Right cardiac atrium (tissue), 5 donors: ENCODE data around the gene MACROD2. TPM values are rescaled to one million over a fixed set of nuclear protein-coding genes. Genes with fewer than 3 reads are reported as not detected.

ENCODE experiments used
- ATAC-seq, 2 donors: fragments of 200-7000 bp; cut with Tn5 transposase; one replicate each; pipeline versions ENCODE4 v1.8.0 to v1.9.1; 2020; ENCODE audit warnings: moderate library complexity in 2 of 2, mild to moderate bottlenecking in 1 of 2
- DNase-seq, 3 donors: peaks; one replicate each; pipeline ENCODE4 v3.0.0-alpha.2; 2020
- H3K27ac ChIP-seq: one replicate; pipeline ENCODE4 v1.5.1; 2013; ENCODE audit warnings: mild to moderate bottlenecking, low read length, control low read depth, moderate library complexity
- H3K27me3 ChIP-seq: one replicate; pipeline ENCODE4 v1.6.1; 2013; ENCODE audit not compliant: control insufficient read depth, insufficient read depth
- H3K4me1 ChIP-seq: one replicate; pipeline ENCODE4 v1.6.1; 2013; ENCODE audit warnings: low read length; ENCODE audit not compliant: control insufficient read depth, insufficient read depth
- H3K4me3 ChIP-seq: one replicate; pipeline ENCODE4 v1.5.1; 2013; ENCODE audit warnings: low read length, control low read depth
- H3K9me3 ChIP-seq: one replicate; pipeline ENCODE4 v1.6.1; 2013; ENCODE audit warnings: low read length; ENCODE audit not compliant: control insufficient read depth
- WGBS: extraction: QIAGEN DNeasy Blood & Tissue Kit; methylation state at CpG from one replicate; pipeline ENCODE4 v1.1.7; 2013; 5-methylcytosine and 5-hydroxymethylcytosine counted together
- intact Hi-C, 4 donors: fragments of 100-400 bp; cut with DNase I; formaldehyde crosslinking; loops; one replicate each; pipeline versions ENCODE4 v1.11.0 to v1.14.0; 2022 to 2023
- polyA plus RNA-seq: library from polyadenylated mRNA; stranded (reverse); fragments of 200-250 nt; gene quantifications from one replicate; pipeline ENCODE4 v1.2.3, GENCODE V29; 2013
- total RNA-seq, 4 donors: library from RNA; stranded (reverse); fragmentation: NEBNext Ultra II Directional; extraction: Animal tissue kit (Norgen Biotek cat#: 25700); gene quantifications; one replicate each; pipeline ENCODE4 v1.2.1, GENCODE V29; 2021
- donor health status: healthy with polysubstance abuse.
- donor health status: DM: no; HTN: yes; CAD: no.
- donor health status: DM: no; HTN: no; CAD: no.
- donor health status: DM: no; HTN: yes; CAD: no; lungs with severe emphysema.
- donor health status: DM: yes; HTN: yes; CAD: no.

MACROD2 gene
- total and polyA plus RNA-seq, 5 donors, result 0.61 to 4.4 (median 2.4) TPM

- DNase-seq, result no peak
- ATAC-seq, result no peak
- Histone ChIP-seq H3K4me1 (no peaks in the 10 kb centered on the region), H3K27ac (no peak overlapping the region), H3K4me3 (no peak overlapping the region), H3K27me3 (no peaks in the 10 kb centered on the region), H3K9me3 (no peaks in the 10 kb centered on the region)
- 59% methylated on average over 5 of the region's 5 CpGs for WGBS
- intact Hi-C loops, result no loop called here
Measured at GRCh38 chr20:15710636-15711035, 1715.3 kb downstream of the MACROD2 start.

- 85% methylated on average over 7 of the region's 7 CpGs for WGBS
Measured at GRCh38 chr20:15711177-15711576, 1715.9 kb downstream of the MACROD2 start.

GRCh38 chr20:15716256-15716655 is 1720.9 kb downstream of the MACROD2 start:
- no peak for ATAC-seq
- H3K4me3 ChIP-seq, result no peak overlapping the region
- no peak overlapping the region for H3K27ac ChIP-seq
- intact Hi-C loops, result no loop called here
- H3K27me3 ChIP-seq, result no peaks in the 10 kb centered on the region
- H3K4me1 ChIP-seq, result no peaks in the 10 kb centered on the region
- H3K9me3 ChIP-seq, result no peaks in the 10 kb centered on the region
- WGBS, result 50% methylated on average over 5 of the region's 5 CpGs
- no peak for DNase-seq

More at GRCh38 chr20:15711177-15711576, 1715.9 kb downstream of the MACROD2 start:
- ATAC-seq, result no peak
- no peaks in the 10 kb centered on the region for H3K4me1 ChIP-seq
- H3K27me3 ChIP-seq, result no peaks in the 10 kb centered on the region
- intact Hi-C loops, result no loop called here
- no peak for DNase-seq
- H3K9me3 ChIP-seq, result no peaks in the 10 kb centered on the region
- H3K27ac ChIP-seq, result no peak overlapping the region
- H3K4me3 ChIP-seq, result no peak overlapping the region

- no peak for ATAC-seq
- DNase-seq, result no peak
- intact Hi-C loops, result no loop called here
- WGBS, result 94% methylated on average over 1 of the region's 1 CpG
- H3K27ac ChIP-seq, result no peak overlapping the region
- H3K4me3 ChIP-seq, result no peak overlapping the region
- no peaks in the 10 kb centered on the region for H3K4me1 ChIP-seq
- no peaks in the 10 kb centered on the region for H3K9me3 ChIP-seq
- no peaks in the 10 kb centered on the region for H3K27me3 ChIP-seq
Measured at GRCh38 chr20:15726416-15726815, 1731.1 kb downstream of the MACROD2 start.

GRCh38 chr20:15734052-15734451 is 1738.7 kb downstream of the MACROD2 start:
- WGBS, result 66% methylated on average over 4 of the region's 4 CpGs
- Histone ChIP-seq H3K9me3 (no peaks in the 10 kb centered on the region), H3K4me1 (no peaks in the 10 kb centered on the region), H3K27ac (no peak overlapping the region), H3K27me3 (no peaks in the 10 kb centered on the region), H3K4me3 (no peak overlapping the region)
- no peak for ATAC-seq
- DNase-seq, result no peak
- intact Hi-C loops, result no loop called here

GRCh38 chr20:15739035-15739434 is 1743.7 kb downstream of the MACROD2 start:
- H3K4me1 ChIP-seq, result no peaks in the 10 kb centered on the region
- intact Hi-C loops, result no loop called here
- WGBS, result 68% methylated on average over 2 of the region's 2 CpGs

GRCh38 chr20:15740046-15740775 is 1744.9 kb downstream of the MACROD2 start:
- H3K4me3 ChIP-seq, result no peak overlapping the region
- ATAC-seq, result no peak
- no peaks in the 10 kb centered on the region for H3K4me1 ChIP-seq
- DNase-seq, result no peak
- WGBS, result 71% methylated on average over 3 of the region's 3 CpGs
- no peaks in the 10 kb centered on the region for H3K9me3 ChIP-seq
- H3K27me3 ChIP-seq, result no peaks in the 10 kb centered on the region
- intact Hi-C loops, result no loop called here
- H3K27ac ChIP-seq, result no peak overlapping the region

More at GRCh38 chr20:15739035-15739434, 1743.7 kb downstream of the MACROD2 start:
- no peak for ATAC-seq
- DNase-seq, result no peak
- H3K9me3 ChIP-seq, result no peaks in the 10 kb centered on the region
- no peak overlapping the region for H3K4me3 ChIP-seq
- H3K27me3 ChIP-seq, result no peaks in the 10 kb centered on the region
- H3K27ac ChIP-seq, result no peak overlapping the region

GRCh38 chr20:15742087-15742486 is 1746.8 kb downstream of the MACROD2 start:
- no peak for DNase-seq
- H3K27me3 ChIP-seq, result no peaks in the 10 kb centered on the region
- intact Hi-C loops, result no loop called here
- no peak overlapping the region for H3K4me3 ChIP-seq
- H3K9me3 ChIP-seq, result no peaks in the 10 kb centered on the region
- no peak overlapping the region for H3K27ac ChIP-seq
- 90% methylated on average over 1 of the region's 1 CpG for WGBS
- no peak for ATAC-seq
- H3K4me1 ChIP-seq, result no peaks in the 10 kb centered on the region

- 78% methylated on average over 1 of the region's 1 CpG for WGBS
- no peak for ATAC-seq
- Histone ChIP-seq H3K4me1 (no peaks in the 10 kb centered on the region), H3K27me3 (no peaks in the 10 kb centered on the region), H3K4me3 (no peak overlapping the region), H3K9me3 (no peaks in the 10 kb centered on the region), H3K27ac (no peak overlapping the region)
- no peak for DNase-seq
- intact Hi-C loops, result no loop called here
Measured at GRCh38 chr20:15742627-15743026, 1747.3 kb downstream of the MACROD2 start.

- H3K4me3 ChIP-seq, result no peak overlapping the region
- intact Hi-C loops, result no loop called here
- H3K4me1 ChIP-seq, result no peaks in the 10 kb centered on the region
- H3K27me3 ChIP-seq, result no peaks in the 10 kb centered on the region
- H3K27ac ChIP-seq, result no peak overlapping the region
- no peak for ATAC-seq
- WGBS, result 84% methylated on average over 3 of the region's 3 CpGs
- no peaks in the 10 kb centered on the region for H3K9me3 ChIP-seq
- no peak for DNase-seq
Measured at GRCh38 chr20:15756002-15756753, 1760.9 kb downstream of the MACROD2 start.

- ATAC-seq, result no peak
- Histone ChIP-seq H3K9me3 (no peaks in the 10 kb centered on the region), H3K4me3 (no peak overlapping the region), H3K27ac (no peak overlapping the region), H3K27me3 (no peaks in the 10 kb centered on the region), H3K4me1 (no peaks in the 10 kb centered on the region)
- intact Hi-C loops, result no loop called here
- 53% methylated on average over 2 of the region's 2 CpGs for WGBS
- no peak for DNase-seq
Measured at GRCh38 chr20:15756754-15757115, 1761.4 kb downstream of the MACROD2 start.
